ENCODE measurements around the gene IKZF4. TPM values are rescaled to one million over a fixed set of nuclear protein-coding genes. Genes with fewer than 3 reads are reported as not detected.
"Not testable (repeated sequence)": the region's sequence is repeated elsewhere in the genome, so short reads cannot be mapped to it uniquely, and the experiment has no call there.

IKZF4 gene
- total RNA-seq, 1 experiment from 2014 or later, result 2.8 TPM

DNA sequence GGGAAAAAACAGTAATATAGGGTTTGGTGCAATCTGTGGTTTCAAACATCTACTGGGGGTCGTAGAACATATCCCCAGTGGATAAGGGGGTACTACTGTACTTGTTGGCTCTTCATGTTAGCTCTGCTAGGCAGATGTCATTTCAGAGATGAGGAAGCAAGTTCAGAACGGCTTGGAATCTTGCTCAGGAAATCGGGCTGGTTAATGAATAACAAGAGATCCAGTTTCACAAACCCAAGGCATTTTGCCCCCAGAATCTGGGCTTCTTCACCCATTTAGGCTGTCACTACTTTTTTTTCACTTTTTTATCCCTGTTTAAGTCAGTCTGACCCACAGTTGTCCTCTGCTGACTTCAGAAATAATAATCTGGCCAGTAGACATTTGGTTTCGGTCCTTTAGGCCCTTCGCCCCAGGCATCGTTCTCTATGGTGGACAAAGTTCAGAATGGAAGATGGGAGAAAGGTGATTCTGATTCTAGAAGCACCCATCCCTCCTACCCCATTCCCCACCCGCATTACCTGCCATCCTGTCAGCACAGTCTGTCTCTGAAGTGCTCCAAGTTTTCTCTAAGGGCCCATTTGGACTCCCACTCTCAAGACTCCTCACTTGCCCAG, 19.2 kb upstream of the IKZF4 start:
- CTCF ChIA-PET, result no interaction called here
- DNase-seq (no peak), ATAC-seq (no peak)
- no peak overlapping the region for H3K4me2 ChIP-seq (ENCODE audit: low read length)
- H3K9ac ChIP-seq (ENCODE audit: low read length), result no peak overlapping the region
- H4K20me1 ChIP-seq (ENCODE audit: low read length), result no peaks in the 10 kb centered on the region
- no peak overlapping the region for H2AFZ ChIP-seq (ENCODE audit: low read length)
- intact Hi-C loops (cut with micrococcal nuclease), result no loop called here
- no peaks in the 10 kb centered on the region for H3K27me3 ChIP-seq (ENCODE audit: low read length)
- H3K4me1 ChIP-seq (ENCODE audit: insufficient read depth, low read length), result peaks cover 5% of the 10 kb centered on the region; the same call in 1 of the 2 replicates
- TF ChIP-seq EZH2phosphoT487 (IDR thresholded peaks at IDR 0.05; ENCODE audit: borderline replicate concordance, low read length) (no peak), EZH2 (IDR thresholded peaks at IDR 0.05; ENCODE audit: low read length, unreplicated experiment) (no peak)
- TF ChIP-seq, protein P1, sequence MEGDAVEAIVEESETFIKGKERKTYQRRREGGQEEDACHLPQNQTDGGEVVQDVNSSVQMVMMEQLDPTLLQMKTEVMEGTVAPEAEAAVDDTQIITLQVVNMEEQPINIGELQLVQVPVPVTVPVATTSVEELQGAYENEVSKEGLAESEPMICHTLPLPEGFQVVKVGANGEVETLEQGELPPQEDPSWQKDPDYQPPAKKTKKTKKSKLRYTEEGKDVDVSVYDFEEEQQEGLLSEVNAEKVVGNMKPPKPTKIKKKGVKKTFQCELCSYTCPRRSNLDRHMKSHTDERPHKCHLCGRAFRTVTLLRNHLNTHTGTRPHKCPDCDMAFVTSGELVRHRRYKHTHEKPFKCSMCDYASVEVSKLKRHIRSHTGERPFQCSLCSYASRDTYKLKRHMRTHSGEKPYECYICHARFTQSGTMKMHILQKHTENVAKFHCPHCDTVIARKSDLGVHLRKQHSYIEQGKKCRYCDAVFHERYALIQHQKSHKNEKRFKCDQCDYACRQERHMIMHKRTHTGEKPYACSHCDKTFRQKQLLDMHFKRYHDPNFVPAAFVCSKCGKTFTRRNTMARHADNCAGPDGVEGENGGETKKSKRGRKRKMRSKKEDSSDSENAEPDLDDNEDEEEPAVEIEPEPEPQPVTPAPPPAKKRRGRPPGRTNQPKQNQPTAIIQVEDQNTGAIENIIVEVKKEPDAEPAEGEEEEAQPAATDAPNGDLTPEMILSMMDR (conservative IDR thresholded peaks at IDR 0.05; ENCODE audit: low read depth, low read length), result no peak
- H3K4me3 ChIP-seq (ENCODE audit: low read length), result no peak overlapping the region
- no peaks in the 10 kb centered on the region for H3K9me2 ChIP-seq (replicated peaks; ENCODE audit: low read length)
- no peaks in the 10 kb centered on the region for H3K9me3 ChIP-seq (ENCODE audit: low read length)
- POLR2A ChIA-PET (ENCODE audit: unreplicated experiment), result no interaction called here
- peaks cover 2% of the 10 kb centered on the region; the same call in 1 of the 2 replicates for H3K36me3 ChIP-seq (ENCODE audit: low read depth, low read length)
- no peaks in the 10 kb centered on the region for H3F3A ChIP-seq (ENCODE audit: low read length, unreplicated experiment)
- no peak overlapping the region for H3K27ac ChIP-seq (ENCODE audit: low read length)
- BruUV-seq (replicated peaks), result no TSS peak
- H3K79me2 ChIP-seq (ENCODE audit: low read length), result peaks cover 12% of the 10 kb centered on the region

GRCh38 chr12:56003376-56003775, 17.5 kb upstream of the IKZF4 start:
- H3K4me3 ChIP-seq (ENCODE audit: low read length); H3K4me2 ChIP-seq (ENCODE audit: low read length); H3K27me3 ChIP-seq (ENCODE audit: low read length); H3K9me3 ChIP-seq (ENCODE audit: low read length); H3F3A ChIP-seq (ENCODE audit: low read length, unreplicated experiment); H3K4me1 ChIP-seq (ENCODE audit: insufficient read depth, low read length); H3K27ac ChIP-seq (ENCODE audit: low read length); DNase-seq; H2AFZ ChIP-seq (ENCODE audit: low read length); intact Hi-C loops (cut with micrococcal nuclease); H3K79me2 ChIP-seq (ENCODE audit: low read length); BruUV-seq (replicated peaks); ATAC-seq; H3K9me2 ChIP-seq (replicated peaks; ENCODE audit: low read length); H3K36me3 ChIP-seq (ENCODE audit: low read depth, low read length); H4K20me1 ChIP-seq (ENCODE audit: low read length); CTCF ChIA-PET; H3K9ac ChIP-seq (ENCODE audit: low read length); POLR2A ChIA-PET (ENCODE audit: unreplicated experiment): not testable (repeated sequence)

DNA sequence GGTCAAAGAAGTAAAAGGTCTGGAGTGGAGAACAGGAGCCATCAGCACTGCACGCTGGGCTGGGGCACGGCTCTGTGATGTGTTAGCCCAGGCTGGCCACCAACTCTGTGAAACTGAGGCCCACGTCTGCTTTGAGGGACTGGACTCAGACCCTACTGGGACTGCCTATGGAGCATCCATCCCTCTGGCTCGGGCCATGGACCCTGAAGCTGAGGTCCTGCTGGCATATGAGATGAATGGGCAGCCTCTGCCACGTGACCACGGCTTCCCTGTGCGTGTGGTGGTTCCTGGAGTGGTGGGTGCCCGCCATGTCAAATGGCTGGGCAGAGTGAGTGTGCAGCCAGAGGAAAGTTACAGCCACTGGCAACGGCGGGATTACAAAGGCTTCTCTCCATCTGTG, 16.6 kb upstream of the IKZF4 start:
- Histone ChIP-seq H3K4me2 (ENCODE audit: low read length) (no peak overlapping the region), H3K9me3 (ENCODE audit: low read length) (no peaks in the 10 kb centered on the region), H3K4me3 (ENCODE audit: low read length) (no peak overlapping the region), H3K79me2 (ENCODE audit: low read length) (no peaks in the 10 kb centered on the region), H3K27me3 (ENCODE audit: low read length) (no peaks in the 10 kb centered on the region), H2AFZ (ENCODE audit: low read length) (no peak overlapping the region), H4K20me1 (ENCODE audit: low read length) (no peaks in the 10 kb centered on the region), H3K9me2 (replicated peaks; ENCODE audit: low read length) (no peaks in the 10 kb centered on the region), H3K36me3 (ENCODE audit: low read depth, low read length) (peaks cover 2% of the 10 kb centered on the region; the same call in 1 of the 2 replicates), H3K27ac (ENCODE audit: low read length) (no peak overlapping the region), H3F3A (ENCODE audit: low read length, unreplicated experiment) (no peaks in the 10 kb centered on the region), H3K4me1 (ENCODE audit: insufficient read depth, low read length) (no peaks in the 10 kb centered on the region; the same call in 1 of the 2 replicates), H3K9ac (ENCODE audit: low read length) (no peak overlapping the region)
- intact Hi-C loops (cut with micrococcal nuclease), result no loop called here
- no TSS peak for BruUV-seq (replicated peaks)
- DNase-seq (no peak), ATAC-seq (no peak)
- ChIA-PET POLR2A (ENCODE audit: unreplicated experiment) (no interaction called here), CTCF (no interaction called here)
- TF ChIP-seq, protein P1 (conservative IDR thresholded peaks at IDR 0.05; ENCODE audit: low read depth, low read length), result no peak
- no peak for TF ChIP-seq EZH2 (IDR thresholded peaks at IDR 0.05; ENCODE audit: low read length, unreplicated experiment)
- no peak for TF ChIP-seq EZH2phosphoT487 (IDR thresholded peaks at IDR 0.05; ENCODE audit: borderline replicate concordance, low read length)

Measured in PC-3 (cell line).